HFF-Myc (cell line): Measurements from ENCODE around the gene SYNRG.
A peak's percentile ranks its signal among the peaks of the same experiment; 100 is the strongest.

Experiments
- DNase-seq: peaks from one replicate; pipeline ENCODE4 v3.0.0-alpha.2; 2011; ENCODE audit warnings: low read depth; ENCODE audit errors: extremely low read depth
- H3K4me3 ChIP-seq: replicated peaks from 2 replicates; pipeline ENCODE4 v1.5.1; 2011; ENCODE audit warnings: low read depth, mild to moderate bottlenecking, control low read depth, low read length
- CTCF ChIP-seq: IDR thresholded peaks from 2 replicates; pipeline ENCODE4 v1.5.1; 2012; ENCODE audit warnings: mild to moderate bottlenecking, low read depth, low read length, control low read depth; ENCODE audit errors: missing control alignments

Gene SYNRG

GRCh38 chr17:37510056-37510455, 99.2 kb downstream of the SYNRG start:
- H3K4me3 ChIP-seq: no peak overlapping the region
- no peak for TF ChIP-seq CTCF
- no peak for DNase-seq

- no peak for DNase-seq
- H3K4me3 ChIP-seq: no peak overlapping the region
- TF ChIP-seq CTCF: no peak
Observed at GRCh38 chr17:37507111-37507510, 102.1 kb downstream of the SYNRG start.

GRCh38 chr17:37506678-37507077, 102.5 kb downstream of the SYNRG start:
- no peak overlapping the region for H3K4me3 ChIP-seq
- TF ChIP-seq CTCF: peak; percentile 63
- DNase-seq: no peak

GRCh38 chr17:37505333-37505732, 103.9 kb downstream of the SYNRG start:
- no peak for TF ChIP-seq CTCF
- H3K4me3 ChIP-seq: no peak overlapping the region
- no peak for DNase-seq

- no peak overlapping the region for H3K4me3 ChIP-seq
- no peak for TF ChIP-seq CTCF
- no peak for DNase-seq
Observed at GRCh38 chr17:37503148-37503547, 106.1 kb downstream of the SYNRG start.

- DNase-seq: no peak
- H3K4me3 ChIP-seq: no peak overlapping the region
- TF ChIP-seq CTCF: no peak
Observed at GRCh38 chr17:37502009-37502936, 106.9 kb downstream of the SYNRG start.
